GM21723 (cell line): ENCODE measurements around the gene LRRC4B.

Experiments
- ATAC-seq: cut with Tn5 transposase; IDR thresholded peaks from one replicate; pipeline ENCODE4 v1.9.1; 2021; ENCODE audit warnings: mild to moderate bottlenecking, moderate library complexity; ENCODE audit not compliant: unreplicated experiment

The LRRC4B gene

DNA sequence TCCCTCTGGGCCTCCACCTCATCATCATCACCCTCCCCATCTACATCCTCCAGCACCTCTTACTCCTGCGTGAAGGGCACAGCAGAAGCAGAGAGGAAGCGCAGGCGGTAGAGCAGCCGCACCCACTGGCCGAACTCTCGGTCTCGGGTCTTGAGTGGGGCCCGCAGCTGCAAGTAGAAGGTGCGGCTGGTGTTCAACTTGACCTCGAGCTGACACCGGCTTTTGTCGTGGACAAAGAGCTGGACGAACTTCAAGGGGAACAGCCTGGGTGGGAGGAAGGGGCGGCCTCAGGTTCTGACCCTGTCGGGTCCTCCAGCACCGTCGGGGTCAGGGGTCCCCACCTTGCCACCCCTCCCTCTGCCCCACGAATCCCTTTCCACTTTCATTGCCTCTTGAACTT lies 100.7 kb downstream of the LRRC4B start:
- no peak for ATAC-seq
